DND-41 (cell line): Measurements from ENCODE around the gene CFL1.

Source experiments
- EZH2 ChIP-seq: IDR thresholded peaks from 3 replicates; pipeline ENCODE4 v1.6.1; 2012; ENCODE audit warnings: borderline replicate concordance, low read depth, mild to moderate bottlenecking, moderate library complexity, low read length, inconsistent platforms; ENCODE audit not compliant: severe bottlenecking
- TF ChIP-seq, protein P1 (sequence below): IDR thresholded peaks from 2 replicates; pipeline ENCODE4 v1.5.1; 2012; ENCODE audit warnings: borderline replicate concordance, low read length, moderate library complexity, mild to moderate bottlenecking; ENCODE audit not compliant: poor library complexity, severe bottlenecking; ENCODE audit errors: extremely low read depth

DNA sequence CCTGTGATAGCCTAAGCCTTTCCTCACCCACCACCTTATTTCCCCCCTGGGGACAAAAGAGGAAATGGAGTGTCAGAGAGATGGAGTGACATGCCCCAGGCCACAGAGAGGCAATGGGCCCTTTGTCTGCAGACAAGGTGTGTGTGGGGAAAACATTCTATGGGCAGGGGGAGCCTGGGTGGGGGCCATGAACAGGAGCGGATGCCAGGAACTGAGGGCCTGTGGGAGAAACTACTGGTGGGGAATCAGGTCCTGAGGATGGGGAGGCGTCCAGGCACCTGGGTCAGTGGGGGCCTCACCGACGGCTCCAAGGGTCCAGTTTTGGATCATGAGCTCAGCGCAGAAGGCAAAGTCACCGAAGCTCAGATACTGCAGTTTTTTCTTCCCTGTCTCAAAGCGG is 27.3 kb upstream of the CFL1 start:
- TF ChIP-seq, protein P1, sequence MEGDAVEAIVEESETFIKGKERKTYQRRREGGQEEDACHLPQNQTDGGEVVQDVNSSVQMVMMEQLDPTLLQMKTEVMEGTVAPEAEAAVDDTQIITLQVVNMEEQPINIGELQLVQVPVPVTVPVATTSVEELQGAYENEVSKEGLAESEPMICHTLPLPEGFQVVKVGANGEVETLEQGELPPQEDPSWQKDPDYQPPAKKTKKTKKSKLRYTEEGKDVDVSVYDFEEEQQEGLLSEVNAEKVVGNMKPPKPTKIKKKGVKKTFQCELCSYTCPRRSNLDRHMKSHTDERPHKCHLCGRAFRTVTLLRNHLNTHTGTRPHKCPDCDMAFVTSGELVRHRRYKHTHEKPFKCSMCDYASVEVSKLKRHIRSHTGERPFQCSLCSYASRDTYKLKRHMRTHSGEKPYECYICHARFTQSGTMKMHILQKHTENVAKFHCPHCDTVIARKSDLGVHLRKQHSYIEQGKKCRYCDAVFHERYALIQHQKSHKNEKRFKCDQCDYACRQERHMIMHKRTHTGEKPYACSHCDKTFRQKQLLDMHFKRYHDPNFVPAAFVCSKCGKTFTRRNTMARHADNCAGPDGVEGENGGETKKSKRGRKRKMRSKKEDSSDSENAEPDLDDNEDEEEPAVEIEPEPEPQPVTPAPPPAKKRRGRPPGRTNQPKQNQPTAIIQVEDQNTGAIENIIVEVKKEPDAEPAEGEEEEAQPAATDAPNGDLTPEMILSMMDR, result no peak
- TF ChIP-seq EZH2, result no peak
